Kidney epithelial cell (primary cell): ENCODE results near the gene FBXO2. TPM values are rescaled to one million over a fixed set of nuclear protein-coding genes. Genes with fewer than 3 reads are reported as not detected.

ENCODE experiments used
- DNase-seq: peaks from one replicate; pipeline ENCODE4 v3.0.0-alpha.2; 2010; ENCODE audit warnings: low read depth
- H3K27me3 ChIP-seq: 2 replicates; pipeline ENCODE4 v1.6.0; 2011; ENCODE audit warnings: low read length; ENCODE audit not compliant: control insufficient read depth, insufficient read depth
- H3K36me3 ChIP-seq: 2 replicates; pipeline ENCODE4 v1.5.1; 2011; ENCODE audit warnings: low read length; ENCODE audit not compliant: control insufficient read depth, insufficient read depth
- H3K4me3 ChIP-seq: 2 replicates; pipeline ENCODE4 v1.5.1; 2011; ENCODE audit warnings: low read depth, mild to moderate bottlenecking, control low read depth, low read length
- total RNA-seq: library from RNA; depleted of rRNA; stranded (reverse); fragments of >200 nt; gene quantifications from 2 replicates; pipeline ENCODE4 v1.2.3, GENCODE V29; 2015
- TF ChIP-seq, protein P1 (sequence below): IDR thresholded peaks from 2 replicates; pipeline ENCODE4 v1.5.1; 2011; ENCODE audit warnings: mild to moderate bottlenecking, moderate library complexity, low read length, control low read depth, inconsistent platforms; ENCODE audit not compliant: insufficient read depth, poor library complexity, severe bottlenecking

The FBXO2 gene
- total RNA-seq, 1 donor from 2014 or later: 3.0 TPM

DNA sequence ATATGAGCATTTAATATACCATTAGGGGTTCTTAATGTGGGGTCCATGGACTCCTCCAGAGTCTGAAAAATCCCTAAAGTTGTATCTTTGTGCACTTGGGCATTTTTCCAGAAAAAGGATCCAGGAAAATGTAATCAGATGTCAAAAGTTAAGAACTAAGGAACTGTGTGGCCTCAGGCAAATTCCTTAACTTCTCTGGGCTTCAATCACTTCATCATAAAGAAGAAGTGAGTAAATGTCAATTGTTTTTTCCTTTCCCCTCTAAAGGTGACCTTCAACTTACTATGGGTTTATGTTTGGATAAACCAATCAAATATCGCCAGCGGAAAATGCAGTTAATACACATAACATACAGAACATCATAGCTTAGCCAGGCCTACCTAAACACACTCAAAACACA, 24.2 kb upstream of the FBXO2 start:
- Histone ChIP-seq H3K27me3 (peaks cover 4% of the 10 kb centered on the region), H3K4me3 (no peak overlapping the region), H3K36me3 (peaks cover 2% of the 10 kb centered on the region)
- no peak for DNase-seq
- TF ChIP-seq, protein P1, sequence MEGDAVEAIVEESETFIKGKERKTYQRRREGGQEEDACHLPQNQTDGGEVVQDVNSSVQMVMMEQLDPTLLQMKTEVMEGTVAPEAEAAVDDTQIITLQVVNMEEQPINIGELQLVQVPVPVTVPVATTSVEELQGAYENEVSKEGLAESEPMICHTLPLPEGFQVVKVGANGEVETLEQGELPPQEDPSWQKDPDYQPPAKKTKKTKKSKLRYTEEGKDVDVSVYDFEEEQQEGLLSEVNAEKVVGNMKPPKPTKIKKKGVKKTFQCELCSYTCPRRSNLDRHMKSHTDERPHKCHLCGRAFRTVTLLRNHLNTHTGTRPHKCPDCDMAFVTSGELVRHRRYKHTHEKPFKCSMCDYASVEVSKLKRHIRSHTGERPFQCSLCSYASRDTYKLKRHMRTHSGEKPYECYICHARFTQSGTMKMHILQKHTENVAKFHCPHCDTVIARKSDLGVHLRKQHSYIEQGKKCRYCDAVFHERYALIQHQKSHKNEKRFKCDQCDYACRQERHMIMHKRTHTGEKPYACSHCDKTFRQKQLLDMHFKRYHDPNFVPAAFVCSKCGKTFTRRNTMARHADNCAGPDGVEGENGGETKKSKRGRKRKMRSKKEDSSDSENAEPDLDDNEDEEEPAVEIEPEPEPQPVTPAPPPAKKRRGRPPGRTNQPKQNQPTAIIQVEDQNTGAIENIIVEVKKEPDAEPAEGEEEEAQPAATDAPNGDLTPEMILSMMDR: no peak

DNA sequence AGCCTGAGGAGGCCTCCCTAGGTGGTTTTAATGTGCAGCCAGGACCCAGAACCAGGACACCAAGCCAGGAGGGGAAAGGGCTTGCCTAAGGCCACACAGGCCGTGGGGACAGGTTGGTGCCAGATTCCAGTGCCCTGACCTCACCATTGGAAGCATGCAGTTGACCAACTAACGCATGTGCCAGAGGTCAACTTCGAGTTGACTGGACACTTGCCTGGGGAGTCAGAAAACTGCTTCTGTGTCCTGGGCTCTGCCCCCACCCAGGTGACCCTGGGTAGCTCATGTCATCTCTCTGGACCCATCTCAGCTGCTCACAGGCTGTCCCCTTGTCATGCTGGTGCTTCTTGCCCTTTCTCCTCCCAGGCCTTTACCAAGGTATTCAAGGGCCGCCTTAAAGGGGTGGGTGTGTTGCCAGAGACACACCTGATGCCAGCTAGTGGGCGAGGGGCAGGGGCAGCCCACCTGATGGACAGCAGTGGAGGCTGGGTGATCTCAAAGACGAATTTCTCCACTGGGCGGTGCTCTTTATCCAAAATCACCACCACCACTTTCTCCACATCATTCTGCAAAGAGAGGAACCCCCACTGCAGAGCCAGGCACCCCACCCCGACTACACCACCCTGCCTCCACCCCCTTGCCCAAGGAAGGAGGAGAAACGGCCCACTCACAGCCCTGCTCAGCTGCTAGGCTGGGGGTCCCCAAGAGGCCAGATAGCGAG, 22.3 kb upstream of the FBXO2 start:
- TF ChIP-seq, protein P1: no peak
- DNase-seq: no peak
- Histone ChIP-seq H3K4me3 (no peak overlapping the region), H3K36me3 (peaks cover 3% of the 10 kb centered on the region), H3K27me3 (no peaks in the 10 kb centered on the region)

DNA sequence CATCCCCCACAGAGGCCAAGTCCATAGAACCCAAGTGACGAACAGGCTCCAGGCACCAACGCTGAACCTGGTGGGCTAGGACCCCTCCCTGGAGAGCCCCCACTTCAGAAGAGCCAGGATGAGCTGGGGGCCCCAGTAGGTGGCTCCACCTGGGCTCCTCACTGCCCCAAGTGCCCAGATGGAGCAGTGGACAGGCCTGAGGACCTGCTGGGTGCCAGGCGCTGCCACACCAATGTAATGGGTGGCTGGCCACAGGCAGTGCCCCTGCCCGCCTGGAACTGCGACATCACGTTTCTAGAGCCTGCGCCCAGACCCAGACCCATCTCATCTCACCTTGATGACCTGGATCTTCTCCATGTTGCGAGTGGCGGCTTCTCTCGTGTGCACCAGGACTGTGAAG, 21.1 kb upstream of the FBXO2 start:
- TF ChIP-seq, protein P1: no peak
- DNase-seq: no peak
- peaks cover 3% of the 10 kb centered on the region for H3K36me3 ChIP-seq
- H3K4me3 ChIP-seq: no peak overlapping the region
- no peaks in the 10 kb centered on the region for H3K27me3 ChIP-seq

DNA sequence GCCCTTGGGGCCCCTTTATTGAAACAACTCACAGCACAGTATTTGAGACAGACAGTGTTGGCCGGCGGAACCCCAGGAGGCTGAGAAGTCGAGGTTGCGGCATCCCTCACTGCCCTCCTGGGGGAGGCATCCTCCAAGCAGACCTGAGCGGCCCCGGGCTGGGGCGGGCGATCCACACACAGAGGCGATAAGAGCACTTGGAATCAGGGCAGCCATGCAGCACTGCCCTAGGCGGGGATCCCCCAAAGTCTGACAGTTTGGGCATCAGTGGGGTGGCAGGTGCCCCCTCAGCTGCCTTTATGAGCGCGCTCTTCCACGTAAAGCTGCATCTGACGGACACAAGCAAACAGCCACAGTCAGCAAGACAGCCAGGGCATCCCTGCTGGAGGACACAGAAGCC, 20.3 kb upstream of the FBXO2 start:
- peaks cover 3% of the 10 kb centered on the region for H3K36me3 ChIP-seq
- TF ChIP-seq, protein P1: no peak
- H3K27me3 ChIP-seq: no peaks in the 10 kb centered on the region
- DNase-seq: no peak
- H3K4me3 ChIP-seq: no peak overlapping the region

DNA sequence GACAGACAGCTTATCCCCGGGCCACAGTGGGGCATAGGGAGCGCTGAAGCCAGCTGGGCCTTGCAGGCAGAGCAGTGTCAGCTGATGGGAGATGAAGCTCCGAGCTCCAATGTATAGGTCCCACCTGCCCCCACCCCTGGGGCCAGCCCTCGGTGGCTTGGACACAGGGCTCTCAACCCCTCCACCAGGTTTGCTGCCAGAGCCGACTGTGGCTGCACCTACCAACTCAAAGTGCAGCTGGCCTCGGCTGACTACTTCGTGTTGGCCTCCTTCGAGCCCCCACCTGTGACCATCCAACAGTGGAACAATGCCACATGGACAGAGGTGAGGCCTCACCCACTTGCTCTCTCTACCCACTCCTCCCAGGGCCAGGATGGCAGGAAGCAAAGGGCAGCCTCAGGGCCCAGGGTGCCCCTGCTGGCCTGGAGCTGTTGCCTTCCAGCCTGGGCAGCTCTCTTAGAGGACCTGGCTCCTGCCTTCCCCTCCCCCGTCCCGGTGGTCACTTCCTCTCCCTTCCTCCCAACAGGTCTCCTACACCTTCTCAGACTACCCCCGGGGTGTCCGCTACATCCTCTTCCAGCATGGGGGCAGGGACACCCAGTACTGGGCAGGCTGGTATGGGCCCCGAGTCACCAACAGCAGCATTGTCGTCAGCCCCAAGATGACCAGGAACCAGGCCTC, 19.0 kb upstream of the FBXO2 start:
- H3K4me3 ChIP-seq: no peak overlapping the region
- no peak for DNase-seq
- TF ChIP-seq, protein P1: no peak
- no peaks in the 10 kb centered on the region for H3K27me3 ChIP-seq
- peaks cover 3% of the 10 kb centered on the region for H3K36me3 ChIP-seq
